Liver (tissue), 9 donors: ENCODE results near the gene RALGDS. TPM values are rescaled to one million over a fixed set of nuclear protein-coding genes. Genes with fewer than 3 reads are reported as not detected.
"Not testable (repeated sequence)": the region's sequence is repeated elsewhere in the genome, so short reads cannot be mapped to it uniquely, and the experiment has no call there.

Experiments
- DNase-seq: peaks from one replicate; pipeline ENCODE4 v3.0.0-alpha.2; 2017; ENCODE audit warnings: low spot score
- H3K27ac ChIP-seq, 2 donors: one replicate each; pipeline ENCODE4 v1.7.0; 2013; ENCODE audit warnings: inconsistent platforms in 2 of 2, low read length in 2 of 2, control low read depth in 1 of 2, low read depth in 1 of 2, mild to moderate bottlenecking in 1 of 2
- H3K27me3 ChIP-seq, 4 donors: one replicate each; pipeline versions ENCODE4 v1.6.1 to v1.7.0; 2013; ENCODE audit warnings: low read length in 3 of 4, inconsistent platforms in 1 of 4, mild to moderate bottlenecking in 1 of 4, moderate library complexity in 1 of 4; ENCODE audit not compliant: control insufficient read depth in 4 of 4, insufficient read depth in 4 of 4
- H3K36me3 ChIP-seq, 4 donors: one replicate each; pipeline versions ENCODE4 v1.6.1 to v1.7.0; 2013; ENCODE audit warnings: low read length in 3 of 4, mild to moderate bottlenecking in 3 of 4, low read depth in 1 of 4, moderate library complexity in 1 of 4; ENCODE audit not compliant: control insufficient read depth in 4 of 4, insufficient read depth in 3 of 4
- H3K4me1 ChIP-seq, 4 donors: one replicate each; pipeline versions ENCODE4 v1.6.1 to v1.7.0; 2013; ENCODE audit warnings: low read length in 3 of 4, mild to moderate bottlenecking in 3 of 4, moderate library complexity in 1 of 4; ENCODE audit not compliant: control insufficient read depth in 4 of 4, insufficient read depth in 4 of 4
- H3K4me3 ChIP-seq, 3 donors: one replicate each; pipeline versions ENCODE4 v1.6.1 to v1.7.0; 2013; ENCODE audit warnings: low read length in 3 of 3, control low read depth in 1 of 3, low read depth in 1 of 3, mild to moderate bottlenecking in 1 of 3
- H3K9ac ChIP-seq, 2 donors: one replicate each; pipeline ENCODE4 v1.7.0; 2013; ENCODE audit warnings: low read length in 2 of 2, mild to moderate bottlenecking in 2 of 2, moderate library complexity in 2 of 2, control low read depth in 1 of 2, low read depth in 1 of 2
- H3K9me3 ChIP-seq, 4 donors: one replicate each; pipeline versions ENCODE4 v1.6.1 to v1.7.0; 2013; ENCODE audit warnings: low read length in 3 of 4; ENCODE audit not compliant: control insufficient read depth in 4 of 4
- EGR1 ChIP-seq, 2 donors: IDR thresholded peaks; 2 replicates each; pipeline ENCODE4 v1.6.1; 2016 to 2018; ENCODE audit warnings: antibody characterized with exemption in 2 of 2, low read depth in 2 of 2
- FOXA1 ChIP-seq: IDR thresholded peaks from 2 replicates; pipeline ENCODE4 v1.6.1; 2016; ENCODE audit warnings: antibody characterized with exemption
- FOXA2 ChIP-seq: IDR thresholded peaks from 2 replicates; pipeline ENCODE4 v1.6.1; 2016; ENCODE audit warnings: antibody characterized with exemption
- GABPA ChIP-seq, 2 donors: IDR thresholded peaks in 1 of 2; conservative IDR thresholded peaks in 1 of 2; 2 replicates each; pipeline ENCODE4 v1.6.1; 2016; ENCODE audit warnings: antibody characterized with exemption in 2 of 2, mild to moderate bottlenecking in 1 of 2, moderate library complexity in 1 of 2
- HNF4A ChIP-seq, 2 donors: conservative IDR thresholded peaks; 2 replicates each; pipeline ENCODE4 v1.6.1; 2016; ENCODE audit warnings: antibody characterized with exemption in 2 of 2, mild to moderate bottlenecking in 2 of 2
- JUND ChIP-seq, 2 donors: IDR thresholded peaks; 2 replicates each; pipeline ENCODE4 v1.6.1; 2016; ENCODE audit warnings: antibody characterized with exemption in 2 of 2
- NR2F2 ChIP-seq: IDR thresholded peaks from 2 replicates; pipeline ENCODE4 v1.6.1; 2016; ENCODE audit warnings: antibody characterized with exemption
- TAF1 ChIP-seq: conservative IDR thresholded peaks from 2 replicates; pipeline ENCODE4 v1.6.1; 2016; ENCODE audit warnings: antibody characterized with exemption, mild to moderate bottlenecking
- WGBS: extraction: QIAGEN DNeasy Blood & Tissue Kit; methylation state at CpG from one replicate; pipeline ENCODE4 v1.1.7; 2013; 5-methylcytosine and 5-hydroxymethylcytosine counted together
- polyA plus RNA-seq, 2 donors: library from polyadenylated mRNA; stranded (reverse) in 1 of 2; unstranded in 1 of 2; fragments of 200-250 nt in 1 of 2; fragments of >200 nt in 1 of 2; fragmentation: Nextera tagmentation in 1 of 2; extraction: Ambion mirVana in 1 of 2; gene quantifications; one replicate each; pipeline versions ENCODE4 v1.2.1 to v1.2.3, GENCODE V29; 2013 to 2015
- total RNA-seq, 2 donors: library from RNA; depleted of rRNA; stranded (reverse); fragments of >200 nt; gene quantifications; one replicate each; pipeline ENCODE4 v1.2.3, GENCODE V29; 2014
- TF ChIP-seq, protein P1 (sequence below): fragments of 150-350 bp; IDR thresholded peaks from 2 replicates; pipeline ENCODE4 v1.5.1; 2017; ENCODE audit warnings: improper control_type of control experiment, low read depth, low read length; ENCODE audit not compliant: missing input control
- TF ChIP-seq, protein P2 (sequence below): IDR thresholded peaks from 2 replicates; pipeline ENCODE4 v1.6.1; 2016; ENCODE audit warnings: antibody characterized with exemption
- TF ChIP-seq, protein P3 (sequence below): IDR thresholded peaks from 2 replicates; pipeline ENCODE4 v1.6.1; 2016; ENCODE audit warnings: antibody characterized with exemption, mild to moderate bottlenecking
- TF ChIP-seq, protein P4 (sequence below): IDR thresholded peaks from 2 replicates; pipeline ENCODE4 v1.6.1; 2016; ENCODE audit warnings: antibody characterized with exemption
- donor health status: healthy.
- donor health status: healthy.
- donor health status: healthy.
- donor health status: healthy.
- donor health status: healthy.

RALGDS gene
- total and polyA plus RNA-seq, 4 donors = 1.3 to 19.0 (median 7.3) TPM

DNA sequence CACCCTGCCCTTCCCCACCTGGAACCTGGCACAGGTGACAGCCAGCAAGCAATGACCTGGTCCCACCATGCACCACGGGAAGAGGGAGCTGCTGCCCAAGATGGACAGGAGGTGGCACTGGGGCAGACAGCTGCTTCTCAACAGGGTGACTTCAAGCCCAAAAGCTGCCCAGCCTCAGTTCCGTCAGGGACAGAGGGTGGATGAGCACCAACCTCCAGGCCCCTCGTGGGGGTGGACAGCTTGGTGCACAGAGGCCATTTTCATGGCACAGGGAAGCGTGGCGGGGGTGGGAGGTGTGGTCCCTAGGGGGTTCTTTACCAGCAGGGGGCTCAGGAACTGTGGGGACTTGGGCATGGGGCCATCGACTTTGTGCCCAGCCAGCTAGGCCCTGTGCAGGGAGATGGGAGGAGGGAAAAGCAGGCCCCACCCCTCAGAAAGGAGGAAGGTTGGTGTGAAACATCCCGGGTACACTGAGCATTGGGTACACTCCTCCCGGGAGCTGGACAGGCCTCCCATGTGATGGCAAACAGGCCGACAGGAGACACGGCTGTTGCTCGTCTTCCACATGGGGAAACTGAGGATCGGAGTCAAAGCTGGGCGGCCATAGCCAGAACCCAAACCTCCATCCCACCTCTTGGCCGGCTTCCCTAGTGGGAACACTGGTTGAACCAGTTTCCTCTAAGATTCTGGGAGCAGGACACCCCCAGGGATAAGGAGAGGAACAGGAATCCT is 57.4 kb downstream of the RALGDS start:
- DNase-seq = no peak
- WGBS = 90% methylated on average over 14 of the region's 14 CpGs
- no peak for TF ChIP-seq TAF1
- no peak for TF ChIP-seq NR2F2
- TF ChIP-seq, protein P1, sequence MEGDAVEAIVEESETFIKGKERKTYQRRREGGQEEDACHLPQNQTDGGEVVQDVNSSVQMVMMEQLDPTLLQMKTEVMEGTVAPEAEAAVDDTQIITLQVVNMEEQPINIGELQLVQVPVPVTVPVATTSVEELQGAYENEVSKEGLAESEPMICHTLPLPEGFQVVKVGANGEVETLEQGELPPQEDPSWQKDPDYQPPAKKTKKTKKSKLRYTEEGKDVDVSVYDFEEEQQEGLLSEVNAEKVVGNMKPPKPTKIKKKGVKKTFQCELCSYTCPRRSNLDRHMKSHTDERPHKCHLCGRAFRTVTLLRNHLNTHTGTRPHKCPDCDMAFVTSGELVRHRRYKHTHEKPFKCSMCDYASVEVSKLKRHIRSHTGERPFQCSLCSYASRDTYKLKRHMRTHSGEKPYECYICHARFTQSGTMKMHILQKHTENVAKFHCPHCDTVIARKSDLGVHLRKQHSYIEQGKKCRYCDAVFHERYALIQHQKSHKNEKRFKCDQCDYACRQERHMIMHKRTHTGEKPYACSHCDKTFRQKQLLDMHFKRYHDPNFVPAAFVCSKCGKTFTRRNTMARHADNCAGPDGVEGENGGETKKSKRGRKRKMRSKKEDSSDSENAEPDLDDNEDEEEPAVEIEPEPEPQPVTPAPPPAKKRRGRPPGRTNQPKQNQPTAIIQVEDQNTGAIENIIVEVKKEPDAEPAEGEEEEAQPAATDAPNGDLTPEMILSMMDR = no peak
- TF ChIP-seq, protein P2, sequence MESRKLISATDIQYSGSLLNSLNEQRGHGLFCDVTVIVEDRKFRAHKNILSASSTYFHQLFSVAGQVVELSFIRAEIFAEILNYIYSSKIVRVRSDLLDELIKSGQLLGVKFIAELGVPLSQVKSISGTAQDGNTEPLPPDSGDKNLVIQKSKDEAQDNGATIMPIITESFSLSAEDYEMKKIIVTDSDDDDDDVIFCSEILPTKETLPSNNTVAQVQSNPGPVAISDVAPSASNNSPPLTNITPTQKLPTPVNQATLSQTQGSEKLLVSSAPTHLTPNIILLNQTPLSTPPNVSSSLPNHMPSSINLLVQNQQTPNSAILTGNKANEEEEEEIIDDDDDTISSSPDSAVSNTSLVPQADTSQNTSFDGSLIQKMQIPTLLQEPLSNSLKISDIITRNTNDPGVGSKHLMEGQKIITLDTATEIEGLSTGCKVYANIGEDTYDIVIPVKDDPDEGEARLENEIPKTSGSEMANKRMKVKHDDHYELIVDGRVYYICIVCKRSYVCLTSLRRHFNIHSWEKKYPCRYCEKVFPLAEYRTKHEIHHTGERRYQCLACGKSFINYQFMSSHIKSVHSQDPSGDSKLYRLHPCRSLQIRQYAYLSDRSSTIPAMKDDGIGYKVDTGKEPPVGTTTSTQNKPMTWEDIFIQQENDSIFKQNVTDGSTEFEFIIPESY = no peak
- no peak for TF ChIP-seq EGR1 (IDR thresholded peaks at IDR 0.05; ENCODE audit: low read depth in 2 of 2)
- H3K36me3 ChIP-seq = no peaks in the 10 kb centered on the region
- no peak overlapping the region for H3K27ac ChIP-seq
- no peak overlapping the region for H3K9ac ChIP-seq
- no peaks in the 10 kb centered on the region for H3K27me3 ChIP-seq
- no peaks in the 10 kb centered on the region for H3K4me1 ChIP-seq
- H3K4me3 ChIP-seq = no peak overlapping the region
- no peaks in the 10 kb centered on the region for H3K9me3 ChIP-seq

DNA sequence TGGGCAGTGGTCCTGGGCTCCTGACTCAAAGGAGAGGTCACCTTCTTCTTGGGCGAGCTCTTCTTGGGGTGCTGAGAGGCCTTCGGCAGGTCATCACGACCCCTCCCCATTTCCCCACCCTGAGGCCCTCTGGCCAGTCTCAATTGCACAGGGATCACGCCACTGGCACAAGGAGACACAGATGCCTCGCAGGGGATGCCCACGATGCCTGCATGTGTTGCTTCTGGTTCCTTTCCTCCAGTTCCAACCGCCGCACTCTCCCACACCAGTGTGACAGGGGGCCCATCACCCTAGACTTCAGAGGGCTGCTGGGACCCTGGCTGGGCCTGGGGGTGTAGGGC is 57.9 kb downstream of the RALGDS start:
- Histone ChIP-seq H3K9ac (no peak overlapping the region), H3K4me1 (no peaks in the 10 kb centered on the region), H3K9me3 (no peaks in the 10 kb centered on the region), H3K27me3 (no peaks in the 10 kb centered on the region), H3K36me3 (peaks cover 0 to 1% (median under 1%) of the 10 kb centered on the region in 4 donors), H3K4me3 (no peak overlapping the region), H3K27ac (no peak overlapping the region)
- no peak for DNase-seq
- WGBS = 90% methylated on average over 8 of the region's 8 CpGs
- TF ChIP-seq HNF4A (conservative IDR thresholded peaks at IDR 0.05) (no peak), GABPA (IDR thresholded peaks at IDR 0.05 in 1 of 2, conservative IDR thresholded peaks at IDR 0.05 in 1 of 2) (no peak), FOXA1 (no peak), JUND (IDR thresholded peaks at IDR 0.05) (no peak), FOXA2 (no peak), TAF1 (no peak)
- TF ChIP-seq, protein P3, sequence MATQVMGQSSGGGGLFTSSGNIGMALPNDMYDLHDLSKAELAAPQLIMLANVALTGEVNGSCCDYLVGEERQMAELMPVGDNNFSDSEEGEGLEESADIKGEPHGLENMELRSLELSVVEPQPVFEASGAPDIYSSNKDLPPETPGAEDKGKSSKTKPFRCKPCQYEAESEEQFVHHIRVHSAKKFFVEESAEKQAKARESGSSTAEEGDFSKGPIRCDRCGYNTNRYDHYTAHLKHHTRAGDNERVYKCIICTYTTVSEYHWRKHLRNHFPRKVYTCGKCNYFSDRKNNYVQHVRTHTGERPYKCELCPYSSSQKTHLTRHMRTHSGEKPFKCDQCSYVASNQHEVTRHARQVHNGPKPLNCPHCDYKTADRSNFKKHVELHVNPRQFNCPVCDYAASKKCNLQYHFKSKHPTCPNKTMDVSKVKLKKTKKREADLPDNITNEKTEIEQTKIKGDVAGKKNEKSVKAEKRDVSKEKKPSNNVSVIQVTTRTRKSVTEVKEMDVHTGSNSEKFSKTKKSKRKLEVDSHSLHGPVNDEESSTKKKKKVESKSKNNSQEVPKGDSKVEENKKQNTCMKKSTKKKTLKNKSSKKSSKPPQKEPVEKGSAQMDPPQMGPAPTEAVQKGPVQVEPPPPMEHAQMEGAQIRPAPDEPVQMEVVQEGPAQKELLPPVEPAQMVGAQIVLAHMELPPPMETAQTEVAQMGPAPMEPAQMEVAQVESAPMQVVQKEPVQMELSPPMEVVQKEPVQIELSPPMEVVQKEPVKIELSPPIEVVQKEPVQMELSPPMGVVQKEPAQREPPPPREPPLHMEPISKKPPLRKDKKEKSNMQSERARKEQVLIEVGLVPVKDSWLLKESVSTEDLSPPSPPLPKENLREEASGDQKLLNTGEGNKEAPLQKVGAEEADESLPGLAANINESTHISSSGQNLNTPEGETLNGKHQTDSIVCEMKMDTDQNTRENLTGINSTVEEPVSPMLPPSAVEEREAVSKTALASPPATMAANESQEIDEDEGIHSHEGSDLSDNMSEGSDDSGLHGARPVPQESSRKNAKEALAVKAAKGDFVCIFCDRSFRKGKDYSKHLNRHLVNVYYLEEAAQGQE = no peak
- TF ChIP-seq, protein P4, sequence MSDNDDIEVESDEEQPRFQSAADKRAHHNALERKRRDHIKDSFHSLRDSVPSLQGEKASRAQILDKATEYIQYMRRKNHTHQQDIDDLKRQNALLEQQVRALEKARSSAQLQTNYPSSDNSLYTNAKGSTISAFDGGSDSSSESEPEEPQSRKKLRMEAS = no peak

DNA sequence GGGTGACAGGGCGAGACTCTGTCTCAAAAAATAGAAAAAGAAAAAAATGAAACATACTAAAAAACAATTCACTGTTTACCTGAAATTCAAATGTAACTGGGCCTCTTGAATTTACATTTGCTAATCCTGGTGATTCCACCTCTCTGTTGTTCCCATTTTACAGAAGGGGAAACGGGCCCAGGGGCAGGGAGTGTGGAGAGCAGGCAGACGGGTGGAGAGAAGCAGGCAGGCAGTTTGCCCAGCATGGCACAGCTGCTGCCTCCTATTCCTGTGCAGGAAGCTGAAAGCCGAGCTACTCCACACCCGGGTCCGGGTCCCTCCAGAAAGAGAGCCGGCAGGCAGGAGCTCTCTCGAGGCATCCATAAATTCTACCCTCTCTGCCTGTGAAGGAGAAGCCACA is 58.5 kb downstream of the RALGDS start:
- H3K4me3 ChIP-seq, H3K9ac ChIP-seq, H3K9me3 ChIP-seq, H3K4me1 ChIP-seq, H3K36me3 ChIP-seq, H3K27ac ChIP-seq, DNase-seq, H3K27me3 ChIP-seq: not testable (repeated sequence)
- 78% methylated on average over 3 of the region's 8 CpGs for WGBS

DNA sequence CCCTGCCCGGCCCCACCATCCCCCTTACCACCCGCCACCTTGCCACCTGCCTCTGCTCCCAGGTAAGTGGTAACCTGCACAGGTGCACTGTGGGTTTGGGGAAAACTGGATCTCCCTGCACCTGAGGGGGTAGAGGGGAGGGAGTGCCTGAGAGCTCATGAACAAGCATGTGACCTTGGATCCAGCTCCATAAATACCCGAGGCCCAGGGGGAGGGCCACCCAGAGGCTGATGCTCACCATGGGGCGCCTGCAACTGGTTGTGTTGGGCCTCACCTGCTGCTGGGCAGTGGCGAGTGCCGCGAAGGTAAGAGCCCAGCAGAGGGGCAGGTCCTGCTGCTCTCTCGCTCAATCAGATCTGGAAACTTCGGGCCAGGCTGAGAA is 59.3 kb downstream of the RALGDS start, which contains the start of gene CEL:
Gene CEL, plus strand, starts transcription at position 218 of the 382 bp plus-strand sequence. Its CDS starts 22 bp downstream, at position 240.
- not testable (repeated sequence) for H3K27me3 ChIP-seq, H3K27ac ChIP-seq, H3K4me3 ChIP-seq, H3K9me3 ChIP-seq, H3K4me1 ChIP-seq, DNase-seq, H3K9ac ChIP-seq
- peaks cover 0 to 13% (median 5%) of the 10 kb centered on the region in 4 donors for H3K36me3 ChIP-seq
- 71% methylated on average over 3 of the region's 9 CpGs for WGBS
